ENCODE measurements around the gene DDX10. TPM values are rescaled to one million over a fixed set of nuclear protein-coding genes. Genes with fewer than 3 reads are reported as not detected.

The DDX10 gene
- total and polyA plus RNA-seq, 10 donors = 17.5 to 39.3 (median 23.0) TPM

DNA sequence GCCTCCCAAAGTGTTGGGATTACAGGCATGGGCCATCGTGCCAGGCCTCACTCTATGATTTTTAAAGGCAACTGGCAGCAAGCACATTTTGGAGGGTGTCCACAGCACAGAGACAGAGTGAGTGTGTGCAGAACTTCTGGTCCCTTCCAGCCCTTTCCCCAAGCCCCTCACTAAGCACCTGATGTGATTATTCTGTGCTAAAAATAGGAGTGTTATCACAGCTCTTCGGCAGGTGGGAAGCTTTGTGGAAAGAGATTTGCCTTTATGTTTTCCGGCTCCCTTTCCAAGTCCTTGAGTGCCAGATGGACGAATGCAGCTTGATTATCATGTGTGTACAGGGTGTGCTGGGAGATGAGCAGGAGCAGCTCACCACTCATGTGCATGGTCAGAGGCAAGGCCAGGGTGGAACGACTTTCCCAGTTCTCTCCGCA lies 310.8 kb downstream of the DDX10 start:
- Histone ChIP-seq H3K27ac (no peak overlapping the region), H3K36me3 (no peaks in the 10 kb centered on the region), H3K27me3 (replicated peaks in 1 of 7) (no peaks in the 10 kb centered on the region), H3K4me1 (no peaks in the 10 kb centered on the region), H3K4me3 (no peak overlapping the region), H3K9me3 (peaks cover 0 to 4% (median 0%) of the 10 kb centered on the region in 8 donors)
- DNase-seq = no peak
- intact Hi-C loops (cut with DNase I; ENCODE audit: low total_unique reads) = no loop called here
- TF ChIP-seq POLR2AphosphoS5 (IDR thresholded peaks at IDR 0.05) (no peak), POLR2A (IDR thresholded peaks at IDR 0.05) (no peak)
- TF ChIP-seq, protein P1, sequence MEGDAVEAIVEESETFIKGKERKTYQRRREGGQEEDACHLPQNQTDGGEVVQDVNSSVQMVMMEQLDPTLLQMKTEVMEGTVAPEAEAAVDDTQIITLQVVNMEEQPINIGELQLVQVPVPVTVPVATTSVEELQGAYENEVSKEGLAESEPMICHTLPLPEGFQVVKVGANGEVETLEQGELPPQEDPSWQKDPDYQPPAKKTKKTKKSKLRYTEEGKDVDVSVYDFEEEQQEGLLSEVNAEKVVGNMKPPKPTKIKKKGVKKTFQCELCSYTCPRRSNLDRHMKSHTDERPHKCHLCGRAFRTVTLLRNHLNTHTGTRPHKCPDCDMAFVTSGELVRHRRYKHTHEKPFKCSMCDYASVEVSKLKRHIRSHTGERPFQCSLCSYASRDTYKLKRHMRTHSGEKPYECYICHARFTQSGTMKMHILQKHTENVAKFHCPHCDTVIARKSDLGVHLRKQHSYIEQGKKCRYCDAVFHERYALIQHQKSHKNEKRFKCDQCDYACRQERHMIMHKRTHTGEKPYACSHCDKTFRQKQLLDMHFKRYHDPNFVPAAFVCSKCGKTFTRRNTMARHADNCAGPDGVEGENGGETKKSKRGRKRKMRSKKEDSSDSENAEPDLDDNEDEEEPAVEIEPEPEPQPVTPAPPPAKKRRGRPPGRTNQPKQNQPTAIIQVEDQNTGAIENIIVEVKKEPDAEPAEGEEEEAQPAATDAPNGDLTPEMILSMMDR (IDR thresholded peaks at IDR 0.05 in 8 of 11, conservative IDR thresholded peaks at IDR 0.05 in 3 of 11) = no peak
- WGBS, 5 donors = 80 to 83% (median 82%) methylated on average over 6 of the region's 6 CpGs

DNA sequence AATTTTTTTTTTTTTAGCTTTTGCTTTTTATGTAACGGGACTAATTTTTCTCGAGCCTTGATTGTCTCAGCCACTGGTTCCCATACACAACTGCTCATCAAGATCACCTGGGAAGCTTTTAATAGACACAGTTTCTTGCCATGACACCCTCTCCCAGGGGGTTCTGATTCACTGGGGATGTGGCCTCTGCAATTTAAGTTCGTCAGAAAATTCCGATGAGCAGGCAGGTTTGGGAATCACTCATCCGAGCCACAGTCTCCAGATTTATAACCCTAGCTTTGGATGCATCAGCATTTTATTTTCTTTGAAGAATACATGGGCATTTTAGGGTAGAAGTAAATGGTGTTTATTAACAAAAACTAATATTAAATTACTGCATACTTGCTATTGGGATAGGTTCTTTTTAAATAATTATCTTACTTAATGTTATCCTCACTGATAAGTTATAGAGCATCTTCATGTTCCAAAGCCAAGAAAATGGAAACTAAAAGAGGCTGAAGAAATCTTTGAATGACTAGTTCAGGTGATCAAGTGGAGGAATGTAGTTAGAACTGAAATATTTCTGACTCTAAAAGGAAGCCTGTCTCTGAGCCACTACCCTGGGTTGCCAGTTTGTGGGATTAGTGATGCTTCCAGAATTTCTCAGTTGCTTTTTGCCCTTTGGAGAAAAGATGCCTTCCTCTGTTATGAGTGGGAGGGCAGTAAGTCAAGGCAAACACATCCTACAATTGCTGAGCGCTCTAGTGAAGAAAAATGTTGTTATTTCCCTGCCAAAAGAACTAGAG lies 319.0 kb downstream of the DDX10 start:
- Histone ChIP-seq H3K36me3 (no peaks in the 10 kb centered on the region), H3K27me3 (replicated peaks in 1 of 7) (no peaks in the 10 kb centered on the region), H3K4me3 (no peak overlapping the region), H3K27ac (no peak overlapping the region), H3K9me3 (peaks cover 0 to 4% (median 0%) of the 10 kb centered on the region in 8 donors), H3K4me1 (no peaks in the 10 kb centered on the region)
- no peak for DNase-seq
- intact Hi-C loops (cut with DNase I; ENCODE audit: low total_unique reads) = no loop called here
- WGBS, 5 donors = 71 to 88% (median 84%) methylated on average over 6 of the region's 6 CpGs
- TF ChIP-seq POLR2A (IDR thresholded peaks at IDR 0.05) (no peak), POLR2AphosphoS5 (IDR thresholded peaks at IDR 0.05) (no peak)
- TF ChIP-seq, protein P1 (IDR thresholded peaks at IDR 0.05 in 8 of 11, conservative IDR thresholded peaks at IDR 0.05 in 3 of 11) = no peak

DNA sequence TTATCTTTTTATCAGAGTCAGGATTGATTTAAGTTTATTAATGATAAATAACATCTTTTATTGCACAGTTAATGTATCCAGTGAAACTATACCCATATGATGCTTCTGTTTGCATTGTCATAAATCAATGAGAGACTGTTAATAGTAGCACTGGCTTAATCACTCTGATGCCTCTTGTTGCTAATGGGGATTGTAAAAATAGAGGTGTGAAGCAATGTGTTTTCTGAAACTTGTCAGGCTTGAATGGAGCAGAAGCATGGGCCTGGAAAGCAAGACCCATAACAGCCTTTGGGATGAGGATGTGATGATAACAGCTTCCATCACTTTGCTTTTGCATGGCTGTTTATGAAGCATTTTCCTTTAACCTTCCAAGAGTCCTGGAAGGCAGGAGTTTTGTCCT lies 319.7 kb downstream of the DDX10 start:
- H3K4me1 ChIP-seq = no peaks in the 10 kb centered on the region
- peaks cover 0 to 6% (median 0%) of the 10 kb centered on the region in 8 donors for H3K9me3 ChIP-seq
- no peak overlapping the region for H3K27ac ChIP-seq
- no peak overlapping the region for H3K4me3 ChIP-seq
- intact Hi-C loops (cut with DNase I; ENCODE audit: low total_unique reads) = no loop called here
- no peak for DNase-seq
- H3K36me3 ChIP-seq = no peaks in the 10 kb centered on the region
- TF ChIP-seq POLR2A (IDR thresholded peaks at IDR 0.05) (no peak), POLR2AphosphoS5 (IDR thresholded peaks at IDR 0.05) (no peak)
- TF ChIP-seq, protein P1 (IDR thresholded peaks at IDR 0.05 in 8 of 11, conservative IDR thresholded peaks at IDR 0.05 in 3 of 11) = no peak
- no peaks in the 10 kb centered on the region for H3K27me3 ChIP-seq (replicated peaks in 1 of 7)

DNA sequence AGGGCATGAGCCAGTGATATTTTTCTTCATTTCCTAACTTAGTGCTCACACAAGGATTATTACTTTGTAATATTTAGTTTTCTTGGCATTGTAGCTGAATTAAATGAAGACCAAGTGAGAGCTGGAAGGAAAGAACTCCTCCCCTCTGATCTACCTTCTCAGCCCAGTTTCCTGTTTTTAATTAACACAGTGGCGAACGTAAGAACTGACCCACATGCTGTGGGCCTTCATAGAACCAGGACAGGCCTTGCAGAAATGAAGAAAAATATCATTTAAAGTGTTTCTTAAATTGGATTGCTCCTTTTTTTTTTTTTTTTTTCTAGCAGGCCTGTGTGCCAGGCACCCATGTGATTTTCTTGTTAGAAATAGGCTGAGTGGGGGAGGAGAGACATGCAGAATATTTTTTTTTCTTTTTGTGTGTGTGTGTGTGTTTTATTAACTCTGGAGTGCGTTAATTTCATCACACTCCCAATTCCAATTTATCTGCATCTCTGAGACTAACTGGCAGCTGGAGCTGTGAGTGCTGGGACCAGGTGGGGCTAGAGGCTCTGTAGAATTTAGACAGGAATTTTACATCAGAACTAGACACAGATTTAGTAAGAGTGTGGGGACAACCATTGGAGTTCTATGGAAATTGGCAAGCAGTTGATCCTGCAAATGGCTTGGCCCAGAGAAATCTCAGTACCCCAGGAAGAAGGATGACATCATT lies 320.5 kb downstream of the DDX10 start:
- intact Hi-C loops (cut with DNase I; ENCODE audit: low total_unique reads) = no loop called here
- H3K4me3 ChIP-seq = no peak overlapping the region
- no peaks in the 10 kb centered on the region for H3K36me3 ChIP-seq
- H3K4me1 ChIP-seq = no peaks in the 10 kb centered on the region
- H3K9me3 ChIP-seq = peaks cover 0 to 11% (median 0%) of the 10 kb centered on the region in 8 donors
- DNase-seq = no peak
- no peak for TF ChIP-seq POLR2A (IDR thresholded peaks at IDR 0.05)
- WGBS, 5 donors = 48 to 69% (median 55%) methylated on average over 3 of the region's 3 CpGs
- no peaks in the 10 kb centered on the region for H3K27me3 ChIP-seq (replicated peaks in 1 of 7)
- H3K27ac ChIP-seq = no peak overlapping the region

All from spleen (tissue), 11 donors.